ENCODE measurements around the gene SLC25A29.

SLC25A29 gene

DNA sequence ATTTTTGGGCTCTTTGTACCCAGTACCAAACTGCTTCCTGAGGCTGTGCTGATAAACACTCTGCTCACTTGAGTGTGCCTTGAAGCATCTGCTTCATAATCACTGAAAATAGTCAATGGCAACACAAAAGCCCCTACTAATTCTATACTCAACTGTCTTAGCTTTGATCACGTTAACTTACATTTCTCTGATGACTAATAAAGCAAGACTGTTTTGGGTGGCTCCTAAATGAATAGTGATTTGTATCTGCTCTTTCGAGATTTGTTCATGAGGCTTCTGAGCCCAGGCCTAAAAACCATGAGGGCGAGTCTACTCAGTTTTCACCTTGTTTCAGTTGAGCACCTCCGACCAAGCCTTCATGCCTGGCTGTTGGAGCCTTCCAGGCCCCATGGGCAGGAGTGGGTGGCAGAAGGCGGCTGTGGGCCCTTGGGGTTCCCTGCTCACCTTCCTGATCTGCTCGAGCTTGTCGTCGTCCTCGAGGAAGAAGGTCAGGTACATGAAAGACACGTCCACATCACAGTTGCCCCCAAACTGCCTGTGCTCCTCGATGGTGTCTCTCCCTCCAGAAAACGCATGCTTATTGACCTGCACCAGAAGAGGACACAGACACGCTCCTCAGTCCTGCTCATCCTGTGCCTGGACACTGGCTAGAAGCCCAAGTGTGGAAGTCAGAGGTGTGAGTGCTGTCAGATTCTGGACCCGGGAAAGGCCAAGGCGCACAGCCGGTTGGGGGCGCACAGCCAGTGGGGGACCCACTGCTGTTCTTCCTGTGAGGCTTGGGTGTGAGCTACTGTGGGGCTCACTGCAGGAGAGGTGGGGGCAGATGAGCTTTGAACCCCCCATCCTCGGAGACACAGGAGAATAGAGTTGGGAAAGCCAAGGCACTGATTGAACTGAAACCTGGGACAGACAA, 30.6 kb upstream of the SLC25A29 start:
- TF ChIP-seq, protein P1, sequence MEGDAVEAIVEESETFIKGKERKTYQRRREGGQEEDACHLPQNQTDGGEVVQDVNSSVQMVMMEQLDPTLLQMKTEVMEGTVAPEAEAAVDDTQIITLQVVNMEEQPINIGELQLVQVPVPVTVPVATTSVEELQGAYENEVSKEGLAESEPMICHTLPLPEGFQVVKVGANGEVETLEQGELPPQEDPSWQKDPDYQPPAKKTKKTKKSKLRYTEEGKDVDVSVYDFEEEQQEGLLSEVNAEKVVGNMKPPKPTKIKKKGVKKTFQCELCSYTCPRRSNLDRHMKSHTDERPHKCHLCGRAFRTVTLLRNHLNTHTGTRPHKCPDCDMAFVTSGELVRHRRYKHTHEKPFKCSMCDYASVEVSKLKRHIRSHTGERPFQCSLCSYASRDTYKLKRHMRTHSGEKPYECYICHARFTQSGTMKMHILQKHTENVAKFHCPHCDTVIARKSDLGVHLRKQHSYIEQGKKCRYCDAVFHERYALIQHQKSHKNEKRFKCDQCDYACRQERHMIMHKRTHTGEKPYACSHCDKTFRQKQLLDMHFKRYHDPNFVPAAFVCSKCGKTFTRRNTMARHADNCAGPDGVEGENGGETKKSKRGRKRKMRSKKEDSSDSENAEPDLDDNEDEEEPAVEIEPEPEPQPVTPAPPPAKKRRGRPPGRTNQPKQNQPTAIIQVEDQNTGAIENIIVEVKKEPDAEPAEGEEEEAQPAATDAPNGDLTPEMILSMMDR (conservative IDR thresholded peaks at IDR 0.05; ENCODE audit: low read depth, low read length), result no peak
- no peak overlapping the region for H3K4me3 ChIP-seq (ENCODE audit: low read depth, low read length)
- no peak for DNase-seq (ENCODE audit: low read depth)

DNA sequence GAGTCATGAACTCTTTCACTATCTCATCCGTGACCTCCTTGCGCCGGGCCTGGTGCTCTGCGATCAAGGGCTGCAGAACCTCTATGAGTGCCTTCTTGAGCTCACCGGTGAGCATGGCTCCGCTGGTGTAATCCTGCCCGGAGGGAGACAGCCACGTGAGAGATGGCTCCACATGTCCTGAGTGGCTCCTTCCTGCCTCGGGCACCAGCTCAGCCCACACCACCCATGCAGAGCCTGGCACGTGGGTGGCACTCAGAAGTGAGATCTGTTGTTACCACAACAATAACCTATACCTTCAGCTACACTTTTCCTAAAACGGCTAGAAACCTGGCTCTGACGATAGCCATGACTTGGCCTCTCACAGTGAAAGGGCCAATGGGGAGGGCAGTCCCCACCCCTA, 28.7 kb upstream of the SLC25A29 start:
- TF ChIP-seq, protein P1 (conservative IDR thresholded peaks at IDR 0.05; ENCODE audit: low read depth, low read length), result no peak
- H3K4me3 ChIP-seq (ENCODE audit: low read depth, low read length), result no peak overlapping the region
- DNase-seq (ENCODE audit: low read depth), result no peak

DNA sequence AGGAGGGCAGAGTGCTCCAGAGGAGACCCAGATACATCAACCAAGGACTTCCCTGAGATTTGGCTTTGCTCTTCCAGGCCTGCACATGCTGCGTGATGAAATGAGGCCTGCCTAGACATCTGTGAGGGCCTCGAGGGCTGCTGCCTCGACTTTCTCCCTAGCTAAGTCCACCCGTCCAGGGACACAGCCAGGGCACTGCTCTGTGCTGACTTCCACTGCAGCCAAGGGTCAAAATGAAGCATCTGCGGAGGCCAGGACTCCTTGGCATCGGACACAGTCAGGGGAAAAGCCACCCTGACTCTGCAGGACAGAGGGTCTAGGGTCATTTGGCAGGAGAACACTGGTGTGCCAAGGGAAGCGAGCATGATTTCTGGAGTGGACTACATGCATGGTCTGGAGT, 27.6 kb upstream of the SLC25A29 start:
- no peak overlapping the region for H3K4me3 ChIP-seq (ENCODE audit: low read depth, low read length)
- no peak for DNase-seq (ENCODE audit: low read depth)
- TF ChIP-seq, protein P1 (conservative IDR thresholded peaks at IDR 0.05; ENCODE audit: low read depth, low read length), result no peak

DNA sequence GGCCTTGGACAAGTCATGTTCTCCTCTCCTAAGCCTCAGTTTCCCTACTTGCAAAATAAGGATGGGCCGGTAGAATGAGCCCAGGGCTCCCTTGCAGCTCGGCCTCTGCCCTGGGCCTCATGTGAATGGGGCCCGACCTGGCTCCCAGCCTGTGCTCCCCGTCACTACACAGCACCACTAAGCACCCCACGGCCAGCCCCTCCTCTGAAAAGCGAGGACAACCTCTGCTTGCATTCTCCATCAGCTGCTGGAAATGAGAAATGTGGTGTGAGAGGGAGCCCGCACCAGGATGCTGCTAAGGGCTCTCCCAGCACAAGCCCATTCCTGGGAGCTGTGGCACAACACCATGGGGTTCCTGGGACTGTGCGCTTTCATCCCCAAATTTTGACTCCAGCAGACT, 27.1 kb upstream of the SLC25A29 start:
- no peak for DNase-seq (ENCODE audit: low read depth)
- TF ChIP-seq, protein P1 (conservative IDR thresholded peaks at IDR 0.05; ENCODE audit: low read depth, low read length), result no peak
- no peak overlapping the region for H3K4me3 ChIP-seq (ENCODE audit: low read depth, low read length)

DNA sequence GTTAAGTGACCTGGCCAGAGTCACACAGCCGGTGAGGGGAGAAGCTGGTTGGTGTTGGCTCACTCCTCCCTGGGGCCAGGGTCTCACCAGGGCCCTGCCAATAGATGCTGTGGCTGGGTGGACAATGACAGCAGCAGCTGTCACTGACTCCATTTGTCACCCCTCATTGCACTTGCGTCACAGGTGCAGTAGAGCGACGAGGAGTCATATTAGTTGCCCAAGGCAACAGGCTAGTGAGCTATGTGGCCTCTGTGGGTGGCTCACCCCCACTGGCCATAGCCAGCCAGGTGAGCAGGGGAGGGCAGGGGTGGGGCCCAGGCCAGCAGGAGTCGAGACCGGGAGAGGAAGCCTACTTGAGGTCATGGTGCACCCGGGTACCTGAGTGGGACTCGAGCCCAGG, 26.6 kb upstream of the SLC25A29 start:
- DNase-seq (ENCODE audit: low read depth), result no peak
- TF ChIP-seq, protein P1 (conservative IDR thresholded peaks at IDR 0.05; ENCODE audit: low read depth, low read length), result no peak
- no peak overlapping the region for H3K4me3 ChIP-seq (ENCODE audit: low read depth, low read length)

DNA sequence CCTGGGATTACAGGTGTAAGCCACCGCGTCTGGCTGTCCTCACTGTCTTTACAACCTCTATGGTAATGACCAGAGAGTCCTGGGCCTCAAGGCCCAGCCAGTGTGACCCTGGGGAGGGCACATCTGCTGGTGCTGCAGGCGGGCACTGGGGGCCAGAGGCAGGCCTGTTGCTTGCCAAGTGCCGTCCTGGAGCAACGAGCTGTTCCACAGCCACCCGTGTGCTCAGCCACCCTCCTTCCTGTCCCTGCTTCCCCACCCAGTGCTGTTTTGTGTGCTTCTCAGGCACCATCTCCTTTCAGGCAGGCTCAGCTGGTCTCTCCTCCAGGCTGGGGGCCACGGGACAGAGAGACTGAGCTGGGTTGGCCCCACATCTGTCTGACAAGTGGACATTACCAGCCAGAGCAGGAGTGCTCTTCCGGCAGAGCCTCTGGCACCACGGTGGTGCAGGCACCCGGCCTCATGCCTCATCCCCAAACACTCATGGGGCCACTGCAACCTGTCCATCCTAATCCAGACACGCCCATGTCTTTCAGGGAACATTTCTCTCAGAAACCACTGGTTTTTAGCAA, 25.9 kb upstream of the SLC25A29 start:
- no peak overlapping the region for H3K4me3 ChIP-seq (ENCODE audit: low read depth, low read length)
- TF ChIP-seq, protein P1 (conservative IDR thresholded peaks at IDR 0.05; ENCODE audit: low read depth, low read length), result no peak
- no peak for DNase-seq (ENCODE audit: low read depth)

All from choroid plexus epithelial cell (primary cell).